HG02852 (cell line): ENCODE measurements around the gene CYSLTR2.
"Not testable (repeated sequence)": the region's sequence is repeated elsewhere in the genome, so short reads cannot be mapped to it uniquely, and the experiment has no call there.

Experiments used
- ATAC-seq: cut with Tn5 transposase; IDR thresholded peaks from one replicate; pipeline ENCODE4 v1.9.1; 2021; ENCODE audit warnings: mild to moderate bottlenecking, moderate library complexity; ENCODE audit not compliant: unreplicated experiment

The CYSLTR2 gene

GRCh38 chr13:48686636-48687210 lies 33.0 kb downstream of the CYSLTR2 start:
- ATAC-seq, result no peak

GRCh38 chr13:48687249-48687648 lies 33.5 kb downstream of the CYSLTR2 start:
- no peak for ATAC-seq

GRCh38 chr13:48693998-48694397 lies 40.3 kb downstream of the CYSLTR2 start:
- ATAC-seq, result no peak

GRCh38 chr13:48695776-48696175 lies 42.0 kb downstream of the CYSLTR2 start:
- ATAC-seq, result no peak

- ATAC-seq, result not testable (repeated sequence)
Measured at GRCh38 chr13:48696676-48697075, 42.9 kb downstream of the CYSLTR2 start.

GRCh38 chr13:48707405-48707804 lies 53.7 kb downstream of the CYSLTR2 start:
- ATAC-seq, result no peak

- no peak for ATAC-seq
Measured at GRCh38 chr13:48708764-48709163, 55.0 kb downstream of the CYSLTR2 start.

GRCh38 chr13:48709213-48709612 lies 55.5 kb downstream of the CYSLTR2 start:
- no peak for ATAC-seq

GRCh38 chr13:48710160-48710559 lies 56.4 kb downstream of the CYSLTR2 start:
- no peak for ATAC-seq

- no peak for ATAC-seq
Measured at GRCh38 chr13:48712141-48712540, 58.4 kb downstream of the CYSLTR2 start.

GRCh38 chr13:48715977-48716376 lies 62.2 kb downstream of the CYSLTR2 start:
- no peak for ATAC-seq

GRCh38 chr13:48720621-48721020 lies 66.9 kb downstream of the CYSLTR2 start:
- no peak for ATAC-seq

GRCh38 chr13:48723168-48723567 lies 69.4 kb downstream of the CYSLTR2 start:
- ATAC-seq, result no peak

GRCh38 chr13:48725271-48725670 lies 71.5 kb downstream of the CYSLTR2 start:
- ATAC-seq, result no peak

GRCh38 chr13:48726711-48727110 lies 73.0 kb downstream of the CYSLTR2 start:
- no peak for ATAC-seq

- no peak for ATAC-seq
Measured at GRCh38 chr13:48727241-48728011, 73.7 kb downstream of the CYSLTR2 start.

- no peak for ATAC-seq
Measured at GRCh38 chr13:48728226-48728625, 74.5 kb downstream of the CYSLTR2 start.

GRCh38 chr13:48728876-48729275 lies 75.1 kb downstream of the CYSLTR2 start:
- no peak for ATAC-seq

GRCh38 chr13:48729856-48730255 lies 76.1 kb downstream of the CYSLTR2 start:
- no peak for ATAC-seq

- ATAC-seq, result no peak
Measured at GRCh38 chr13:48731001-48731658, 77.4 kb downstream of the CYSLTR2 start.

GRCh38 chr13:48731957-48732569 lies 78.3 kb downstream of the CYSLTR2 start:
- ATAC-seq, result peak; percentile 59
